ENCODE measurements around the gene ZNF367. TPM values are rescaled to one million over a fixed set of nuclear protein-coding genes. Genes with fewer than 3 reads are reported as not detected.
A peak's percentile ranks its signal among the peaks of the same experiment; 100 is the strongest.

ZNF367 gene
- polyA plus RNA-seq, 1 donor (not counting 4 experiments of a cell fraction or from before 2014, with no cell fraction given) = 2.2 TPM

DNA sequence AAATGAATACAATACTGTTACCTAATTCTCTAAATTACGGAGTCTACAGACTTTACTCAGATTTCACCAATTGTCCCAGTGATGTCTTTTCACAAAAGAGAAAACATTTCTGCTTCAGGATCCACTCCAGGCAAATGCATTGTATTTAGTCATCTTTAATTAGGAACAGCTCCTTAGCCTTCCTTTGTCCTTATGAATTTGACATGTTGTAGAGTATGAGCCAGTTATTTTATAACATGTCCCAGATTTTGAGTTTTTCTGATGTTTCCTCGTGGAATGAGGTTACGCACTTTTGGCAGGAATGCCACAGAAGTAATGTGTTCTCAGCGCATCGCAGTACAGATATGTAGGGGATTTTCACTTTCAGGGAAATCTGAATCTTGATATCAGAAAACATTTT, 42.3 kb upstream of the ZNF367 start:
- no peak for FAIRE-seq
- Histone ChIP-seq H3K4me2 (ENCODE audit: control insufficient read depth, extremely low read depth, insufficient read depth, low read depth, low read length) (no peak overlapping the region), H3K4me3 (ENCODE audit: control insufficient read depth in 2 of 3, extremely low read depth in 1 of 3, insufficient read depth in 2 of 3, low read depth in 1 of 3, low read length in 3 of 3) (no peak overlapping the region)

GRCh38 chr9:96459268-96460007, 41.3 kb upstream of the ZNF367 start:
- no peak overlapping the region for H3K4me2 ChIP-seq (ENCODE audit: control insufficient read depth, extremely low read depth, insufficient read depth, low read depth, low read length)

More for the DNA sequence above, 42.3 kb upstream of the ZNF367 start:
- no peaks in the 10 kb centered on the region for H3K9me1 ChIP-seq (ENCODE audit: control insufficient read depth, extremely low read depth, insufficient read depth, low read length)
- H4K20me1 ChIP-seq (ENCODE audit: control insufficient read depth, extremely low read depth, insufficient read depth, low read length) = no peaks in the 10 kb centered on the region
- H3K27me3 ChIP-seq (ENCODE audit: control insufficient read depth, extremely low read depth, insufficient read depth, low read length) = no peaks in the 10 kb centered on the region
- DNase-seq (ENCODE audit: low read depth, low spot score) = no peak
- no peak overlapping the region for H3K9ac ChIP-seq (ENCODE audit: control insufficient read depth, extremely low read depth, insufficient read depth, low read length)
- H3K9me3 ChIP-seq (ENCODE audit: control insufficient read depth, low read depth, low read length) = no peaks in the 10 kb centered on the region
- no peaks in the 10 kb centered on the region for H3K4me1 ChIP-seq (ENCODE audit: control insufficient read depth, extremely low read depth, insufficient read depth, low read length)
- H3K27ac ChIP-seq (ENCODE audit: control insufficient read depth, insufficient read depth, low read length) = no peak overlapping the region
- dilution Hi-C loops (cut with MboI; ENCODE audit: extremely low pct_ligation_motif_present, low sequenced_read_pairs) = no loop called here
- H3K36me3 ChIP-seq (ENCODE audit: control insufficient read depth in 2 of 2, extremely low read depth in 1 of 2, insufficient read depth in 2 of 2, low read length in 2 of 2) = peaks cover 4% of the 10 kb centered on the region in 2 experiments
- no peak overlapping the region for H2AFZ ChIP-seq (ENCODE audit: control insufficient read depth, low read length)
- TF ChIP-seq EZH2 (IDR thresholded peaks at IDR 0.05; ENCODE audit: low read length) = no peak
- TF ChIP-seq, protein P1, sequence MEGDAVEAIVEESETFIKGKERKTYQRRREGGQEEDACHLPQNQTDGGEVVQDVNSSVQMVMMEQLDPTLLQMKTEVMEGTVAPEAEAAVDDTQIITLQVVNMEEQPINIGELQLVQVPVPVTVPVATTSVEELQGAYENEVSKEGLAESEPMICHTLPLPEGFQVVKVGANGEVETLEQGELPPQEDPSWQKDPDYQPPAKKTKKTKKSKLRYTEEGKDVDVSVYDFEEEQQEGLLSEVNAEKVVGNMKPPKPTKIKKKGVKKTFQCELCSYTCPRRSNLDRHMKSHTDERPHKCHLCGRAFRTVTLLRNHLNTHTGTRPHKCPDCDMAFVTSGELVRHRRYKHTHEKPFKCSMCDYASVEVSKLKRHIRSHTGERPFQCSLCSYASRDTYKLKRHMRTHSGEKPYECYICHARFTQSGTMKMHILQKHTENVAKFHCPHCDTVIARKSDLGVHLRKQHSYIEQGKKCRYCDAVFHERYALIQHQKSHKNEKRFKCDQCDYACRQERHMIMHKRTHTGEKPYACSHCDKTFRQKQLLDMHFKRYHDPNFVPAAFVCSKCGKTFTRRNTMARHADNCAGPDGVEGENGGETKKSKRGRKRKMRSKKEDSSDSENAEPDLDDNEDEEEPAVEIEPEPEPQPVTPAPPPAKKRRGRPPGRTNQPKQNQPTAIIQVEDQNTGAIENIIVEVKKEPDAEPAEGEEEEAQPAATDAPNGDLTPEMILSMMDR (optimal IDR thresholded peaks at IDR 0.05 in 1 of 3, IDR thresholded peaks at IDR 0.05 in 1 of 3, conservative IDR thresholded peaks at IDR 0.05 in 1 of 3; ENCODE audit: extremely low read depth in 1 of 3, insufficient read depth in 2 of 3, low read length in 3 of 3) = no peak
- no peaks in the 10 kb centered on the region for H3K79me2 ChIP-seq (ENCODE audit: control insufficient read depth, insufficient read depth, low read length)

More at GRCh38 chr9:96459268-96460007, 41.3 kb upstream of the ZNF367 start:
- Histone ChIP-seq H3K9me1 (ENCODE audit: control insufficient read depth, extremely low read depth, insufficient read depth, low read length) (no peaks in the 10 kb centered on the region), H3K27me3 (ENCODE audit: control insufficient read depth, extremely low read depth, insufficient read depth, low read length) (no peaks in the 10 kb centered on the region), H3K27ac (ENCODE audit: control insufficient read depth, insufficient read depth, low read length) (no peak overlapping the region), H2AFZ (ENCODE audit: control insufficient read depth, low read length) (no peak overlapping the region), H3K36me3 (ENCODE audit: control insufficient read depth in 2 of 2, extremely low read depth in 1 of 2, insufficient read depth in 2 of 2, low read length in 2 of 2) (peaks cover 0 to 3% of the 10 kb centered on the region in 2 experiments), H3K4me1 (ENCODE audit: control insufficient read depth, extremely low read depth, insufficient read depth, low read length) (no peaks in the 10 kb centered on the region), H3K79me2 (ENCODE audit: control insufficient read depth, insufficient read depth, low read length) (peaks cover 6% of the 10 kb centered on the region), H4K20me1 (ENCODE audit: control insufficient read depth, extremely low read depth, insufficient read depth, low read length) (no peaks in the 10 kb centered on the region), H3K9me3 (ENCODE audit: control insufficient read depth, low read depth, low read length) (no peaks in the 10 kb centered on the region), H3K9ac (ENCODE audit: control insufficient read depth, extremely low read depth, insufficient read depth, low read length) (no peak overlapping the region), H3K4me3 (ENCODE audit: control insufficient read depth in 2 of 3, extremely low read depth in 1 of 3, insufficient read depth in 2 of 3, low read depth in 1 of 3, low read length in 3 of 3) (no peak overlapping the region)
- dilution Hi-C loops (cut with MboI; ENCODE audit: extremely low pct_ligation_motif_present, low sequenced_read_pairs) = no loop called here
- FAIRE-seq (peak; percentile 26), DNase-seq (ENCODE audit: low read depth, low spot score) (no peak)
- no peak for TF ChIP-seq EZH2 (IDR thresholded peaks at IDR 0.05; ENCODE audit: low read length)
- TF ChIP-seq, protein P1 (optimal IDR thresholded peaks at IDR 0.05 in 1 of 3, IDR thresholded peaks at IDR 0.05 in 1 of 3, conservative IDR thresholded peaks at IDR 0.05 in 1 of 3; ENCODE audit: extremely low read depth in 1 of 3, insufficient read depth in 2 of 3, low read length in 3 of 3) = no peak

Measured in keratinocyte (primary cell).